HG03469 (cell line): Measurements from ENCODE around the gene RELN.
"Not testable (repeated sequence)": the region's sequence is repeated elsewhere in the genome, so short reads cannot be mapped to it uniquely, and the experiment has no call there.

ENCODE experiments used
- ATAC-seq: cut with Tn5 transposase; IDR thresholded peaks from one replicate; pipeline ENCODE4 v1.9.1; 2021; ENCODE audit warnings: mild to moderate bottlenecking, moderate library complexity, moderate number of reproducible peaks; ENCODE audit not compliant: unreplicated experiment

The RELN gene

DNA sequence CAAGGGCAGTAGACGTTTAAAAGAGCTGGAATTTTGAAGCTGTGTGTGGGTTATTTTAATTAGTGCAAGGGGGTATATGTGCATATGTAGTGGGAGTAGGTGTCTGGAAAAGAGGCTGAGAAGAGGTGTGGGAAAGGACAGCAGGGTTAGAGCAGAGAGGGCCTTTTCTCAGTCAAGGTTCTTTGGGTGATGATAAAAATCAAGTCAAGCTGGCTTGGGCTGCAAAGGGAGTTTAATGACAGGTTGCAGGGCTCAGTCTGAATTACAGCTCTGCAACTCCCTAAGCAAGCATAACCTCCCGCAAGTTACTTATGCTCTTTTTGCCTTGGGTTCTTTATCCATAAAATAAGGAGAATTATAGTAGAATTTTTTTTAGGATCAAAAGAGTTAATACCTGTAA is 83.5 kb downstream of the RELN start:
- ATAC-seq = no peak

DNA sequence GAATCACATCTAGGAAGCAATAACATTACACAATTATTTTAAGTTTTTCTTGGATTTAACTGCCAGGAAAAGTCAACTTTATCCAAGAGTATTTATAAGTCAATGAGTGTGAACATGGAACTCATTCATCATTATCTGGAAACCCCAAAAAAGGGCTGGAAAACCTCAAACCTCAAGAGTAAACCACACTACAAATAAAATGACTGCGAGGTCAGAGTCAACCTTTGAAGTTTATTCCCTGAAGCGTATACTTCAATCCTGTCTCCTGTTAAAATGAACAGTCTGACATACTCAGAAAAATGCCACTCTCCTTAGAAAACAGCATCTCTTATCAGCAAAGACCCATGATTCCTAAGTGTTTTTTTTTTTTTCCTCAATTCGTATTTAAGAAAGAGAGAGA is 86.5 kb downstream of the RELN start:
- no peak for ATAC-seq

DNA sequence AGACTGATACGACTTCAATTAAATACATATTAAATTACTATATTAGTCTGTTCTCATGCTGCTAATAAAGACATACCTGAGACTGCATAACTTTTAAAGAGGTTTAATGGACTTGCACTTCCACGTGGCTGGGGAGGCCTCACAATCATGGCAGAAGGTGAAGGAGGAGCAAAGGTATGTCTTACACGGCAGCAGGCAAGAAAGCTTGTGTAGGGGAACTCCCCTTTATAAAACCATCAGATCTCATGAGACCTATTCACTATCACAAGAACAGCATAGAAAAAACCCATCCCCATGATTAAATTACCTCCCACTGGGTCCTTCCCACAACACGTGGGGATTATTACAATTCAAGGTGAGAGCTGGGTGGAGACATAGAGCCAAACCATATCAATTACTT is 92.6 kb downstream of the RELN start:
- not testable (repeated sequence) for ATAC-seq

DNA sequence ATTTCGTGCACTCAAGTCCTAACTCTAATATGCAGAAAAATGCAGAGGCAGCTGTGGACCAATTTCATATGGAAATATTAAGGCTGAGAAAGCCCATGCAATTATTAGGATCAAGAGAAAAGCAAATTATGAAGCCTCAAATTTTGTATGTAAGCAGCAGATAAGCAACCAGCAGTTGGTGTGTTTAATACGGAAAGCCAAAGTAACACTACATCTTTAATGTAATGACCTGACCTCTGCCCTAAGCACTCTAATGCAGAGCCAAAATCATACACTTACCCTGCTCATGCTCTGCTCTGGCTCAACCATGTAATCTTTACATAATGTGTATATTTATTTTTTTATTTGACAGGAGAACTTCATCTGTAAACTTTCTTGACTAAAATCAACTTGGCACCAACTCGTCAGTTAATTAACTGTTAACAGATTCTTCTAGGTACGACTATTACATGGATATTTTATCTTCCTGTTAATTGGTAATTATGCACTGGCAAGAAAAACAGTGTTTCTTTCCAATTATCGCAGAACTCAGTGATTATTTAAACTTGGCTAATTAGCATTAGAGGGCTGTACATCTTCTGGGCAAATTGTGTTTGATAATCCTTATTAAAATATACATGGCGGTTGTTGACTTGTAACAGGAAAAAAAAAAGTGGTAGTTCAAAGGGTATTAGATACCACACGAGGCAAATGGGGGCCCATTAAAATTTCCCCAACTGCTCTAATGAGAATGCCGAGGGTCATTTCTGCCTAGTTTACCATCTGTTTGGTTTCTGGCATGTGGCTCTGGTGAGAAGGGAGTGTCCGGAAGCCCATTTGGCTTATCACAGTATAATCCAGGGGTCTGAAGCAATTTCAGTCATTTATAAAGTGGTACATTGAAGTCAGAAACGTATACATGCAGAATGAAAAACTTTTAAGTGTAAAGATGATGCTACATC is 94.5 kb downstream of the RELN start:
- no peak for ATAC-seq

DNA sequence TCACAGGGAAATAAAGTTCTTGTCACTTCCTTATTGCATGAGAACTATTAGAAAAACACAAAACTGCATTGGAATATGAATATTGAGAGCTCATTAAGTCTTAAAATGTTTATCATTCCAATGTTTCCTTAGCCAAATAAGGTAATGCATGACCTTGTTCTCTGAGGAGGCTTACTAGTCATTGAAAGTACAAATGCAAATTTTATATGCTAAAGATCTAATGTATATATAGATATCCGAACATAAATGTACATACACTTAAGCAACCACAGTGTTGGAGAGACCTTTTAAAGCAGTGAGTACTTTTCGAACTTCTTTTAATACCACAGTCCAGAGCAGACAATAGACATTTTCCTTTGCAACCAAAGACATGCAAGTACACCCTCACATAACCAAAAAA is 96.1 kb downstream of the RELN start:
- ATAC-seq = no peak

DNA sequence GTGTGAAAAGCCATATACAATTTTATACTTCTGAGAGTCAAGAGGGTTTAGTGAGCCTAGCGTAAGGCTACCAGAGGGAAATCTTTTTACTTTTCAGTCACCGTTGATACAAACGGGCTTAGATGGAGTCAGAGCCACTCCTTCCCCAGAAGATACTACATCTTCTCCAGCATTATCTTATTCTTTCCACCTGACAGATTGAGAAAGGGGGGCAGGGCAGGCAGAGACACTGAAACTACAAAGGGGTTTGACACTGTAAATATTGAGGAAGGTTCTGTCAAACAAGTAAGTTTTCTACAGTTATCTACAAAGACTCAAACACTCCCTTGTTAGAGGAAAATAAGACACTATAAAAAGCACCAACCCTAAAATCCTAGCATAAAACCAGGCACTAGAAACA is 100.0 kb downstream of the RELN start:
- no peak for ATAC-seq

DNA sequence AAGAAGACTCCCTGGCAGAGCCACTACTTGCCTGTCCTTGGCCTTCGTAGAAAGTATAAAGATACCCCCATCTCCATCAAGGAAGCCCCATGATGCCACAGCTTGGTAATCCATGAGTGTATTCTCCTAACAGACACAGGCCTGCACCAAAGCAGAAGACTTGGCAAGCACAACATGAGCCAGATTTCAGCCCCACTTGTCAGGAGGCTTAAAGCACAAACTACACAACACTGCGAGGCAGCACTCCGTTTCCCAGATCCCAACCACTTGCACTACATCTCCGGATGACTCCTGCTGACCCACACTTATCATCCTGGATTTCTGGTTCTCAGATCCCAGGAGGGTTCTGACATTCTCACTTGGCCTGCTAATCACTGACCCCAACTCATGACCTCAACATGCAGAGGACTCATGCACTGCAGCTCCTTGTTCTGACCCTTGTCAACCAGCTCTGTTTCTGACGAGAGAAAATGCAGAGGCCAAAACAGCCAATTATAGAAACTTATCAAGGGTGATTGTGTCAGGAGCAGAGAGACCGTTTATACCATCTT is 100.8 kb downstream of the RELN start:
- ATAC-seq = no peak

DNA sequence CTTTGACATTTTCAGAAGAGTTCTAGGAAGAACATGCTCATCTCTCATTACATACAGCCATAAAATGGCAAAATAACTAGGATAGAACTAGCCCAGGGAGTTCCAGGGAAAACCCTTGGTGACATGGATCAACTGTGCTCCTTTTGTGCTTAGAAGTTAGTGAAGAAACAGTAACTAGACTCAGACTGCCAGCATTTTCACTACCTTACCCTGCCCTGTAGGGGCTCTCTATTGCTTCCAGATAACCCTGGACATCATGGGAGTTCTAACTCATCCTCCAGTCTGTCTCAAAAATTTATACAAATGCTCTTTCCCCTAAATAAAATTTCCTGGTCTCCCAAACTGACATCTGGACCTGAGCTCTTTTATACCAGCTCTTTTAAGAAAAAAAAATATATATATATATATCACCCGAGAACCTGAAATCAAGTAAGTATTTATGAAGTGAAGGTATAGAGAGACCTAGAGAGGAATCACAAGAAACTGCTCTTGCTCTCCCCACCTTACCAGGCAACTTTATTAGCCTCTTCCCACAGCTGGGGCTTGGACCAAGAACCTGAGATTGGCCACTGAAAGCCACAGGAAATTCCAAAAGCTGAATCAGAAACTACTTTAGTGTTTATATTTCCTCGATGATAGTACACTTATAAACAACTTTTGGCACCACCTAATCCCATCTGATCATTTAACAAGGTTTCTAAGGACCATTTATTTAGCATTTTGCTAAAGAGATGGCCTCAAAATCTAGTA is 101.4 kb downstream of the RELN start:
- no peak for ATAC-seq

DNA sequence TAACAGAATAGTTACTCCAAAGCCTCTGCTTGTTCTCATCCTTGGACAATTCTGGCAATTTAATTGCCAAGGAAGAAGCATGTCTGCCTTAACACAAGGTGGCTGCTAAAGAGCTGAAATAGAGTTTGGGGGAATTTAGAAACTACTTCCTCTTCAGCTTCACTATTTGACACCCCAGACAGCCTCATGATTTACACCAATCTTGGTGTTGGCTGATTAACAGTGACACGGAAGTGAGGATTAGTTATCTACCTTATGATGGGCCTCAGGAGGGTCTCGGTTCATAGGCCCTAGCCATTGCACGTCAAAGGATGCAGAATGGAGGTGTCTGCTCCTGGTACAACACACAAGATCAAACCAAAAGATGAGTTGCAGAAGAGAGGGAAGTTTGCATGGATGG is 102.4 kb downstream of the RELN start:
- ATAC-seq = no peak

DNA sequence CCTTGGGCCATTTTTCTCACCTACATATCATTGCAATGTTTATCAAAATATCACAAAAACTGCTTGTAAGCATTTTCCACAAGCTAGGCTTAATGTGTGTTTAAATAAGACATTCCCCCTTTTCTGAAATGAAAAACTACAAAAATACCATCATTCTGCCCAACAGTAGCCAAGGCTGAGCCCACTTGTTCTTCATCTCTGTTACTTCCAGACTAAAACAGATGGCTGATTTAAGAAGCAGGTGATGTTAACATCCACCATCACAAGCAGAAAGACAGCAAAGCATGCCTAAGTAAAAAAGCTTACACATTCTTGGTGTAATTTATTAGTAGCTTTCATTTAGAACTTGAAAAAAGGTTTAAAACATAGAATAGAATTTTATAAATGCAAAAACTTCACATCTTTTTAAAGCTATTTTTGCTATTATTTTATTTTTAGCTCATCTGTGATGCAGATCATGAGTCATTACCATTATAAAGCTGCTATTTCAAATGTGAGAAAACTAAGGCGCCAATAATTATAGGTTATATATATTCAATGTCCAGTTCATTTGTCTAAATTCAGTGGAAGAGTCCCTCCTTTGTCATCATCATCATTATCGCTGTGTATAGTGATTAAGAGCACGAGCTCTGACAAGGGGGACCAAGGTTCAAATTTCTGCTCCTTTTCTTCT is 109.4 kb downstream of the RELN start:
- no peak for ATAC-seq

DNA sequence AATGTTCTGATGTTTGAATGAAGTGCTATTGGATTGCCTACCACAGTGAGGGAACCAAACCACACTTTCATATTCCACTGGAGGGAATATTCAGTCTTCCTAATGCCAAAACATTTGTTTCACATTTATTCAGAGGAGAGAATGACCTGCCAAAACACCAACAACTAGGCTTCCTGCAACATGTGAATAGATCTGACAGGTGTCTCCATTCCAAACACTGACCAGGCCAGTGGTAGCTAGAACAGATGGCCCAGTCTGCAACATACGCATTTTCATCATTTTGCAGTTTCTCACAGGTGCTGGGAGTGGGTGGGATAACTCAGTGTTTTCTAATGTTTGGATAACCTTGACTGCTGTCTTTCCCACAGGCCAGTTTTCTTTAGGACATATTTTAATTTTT is 110.0 kb downstream of the RELN start:
- no peak for ATAC-seq

DNA sequence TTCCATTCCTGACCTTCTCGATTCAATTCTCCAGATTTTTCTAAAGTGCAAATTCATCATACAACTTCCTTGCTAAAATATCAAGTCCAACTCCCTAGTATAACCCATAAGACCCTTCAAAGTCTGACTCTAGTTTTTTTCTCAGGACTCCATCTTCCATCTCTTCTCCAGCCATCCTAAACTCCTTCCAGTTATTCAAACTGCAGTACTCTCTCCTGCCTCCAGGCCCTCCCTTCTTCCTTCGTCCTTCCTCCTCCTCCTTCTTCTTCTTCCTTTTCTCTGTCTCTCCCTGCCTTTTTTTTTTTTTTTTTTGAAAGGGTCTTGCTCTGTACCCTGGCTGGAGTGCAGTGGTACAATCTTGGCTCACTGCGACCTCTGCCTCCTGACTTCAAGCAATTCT is 111.9 kb downstream of the RELN start:
- no peak for ATAC-seq

DNA sequence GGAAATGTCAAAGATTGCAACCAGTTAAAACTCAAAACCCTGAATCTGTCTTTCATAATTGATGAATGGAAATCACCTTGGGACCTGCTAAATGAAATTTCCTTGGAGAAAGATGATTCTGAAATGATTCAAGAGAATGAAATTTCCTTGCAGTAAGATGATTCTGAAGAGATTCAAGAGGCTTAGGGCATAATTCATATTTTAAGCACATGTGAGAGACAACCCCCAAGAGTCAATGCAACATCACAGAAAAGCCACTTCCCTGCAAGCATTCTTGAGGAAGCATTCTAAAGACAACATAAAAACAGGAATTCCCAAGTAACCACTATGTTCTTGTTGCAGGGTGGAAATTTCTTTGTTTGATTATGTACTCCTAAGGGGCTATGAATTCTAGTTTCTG is 113.7 kb downstream of the RELN start:
- ATAC-seq = no peak

DNA sequence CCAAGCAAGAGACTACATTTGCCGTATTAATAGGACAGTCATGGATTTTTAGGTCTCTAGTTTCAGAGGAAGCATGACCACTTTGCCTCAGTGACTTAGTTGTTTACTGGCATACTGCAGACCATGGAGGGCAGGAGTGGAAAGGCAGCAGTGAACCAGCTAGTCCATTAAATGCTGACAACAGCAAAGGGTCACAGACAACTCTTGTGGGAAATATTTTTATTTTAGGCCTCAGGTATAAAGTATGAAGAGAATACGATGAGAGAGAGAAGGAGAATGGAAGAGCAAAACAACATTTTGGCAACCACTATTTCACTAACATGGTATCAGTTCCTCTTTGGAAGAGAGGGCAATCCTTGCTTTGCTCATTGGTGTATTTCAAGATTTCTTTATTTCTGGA is 118.0 kb downstream of the RELN start:
- no peak for ATAC-seq

DNA sequence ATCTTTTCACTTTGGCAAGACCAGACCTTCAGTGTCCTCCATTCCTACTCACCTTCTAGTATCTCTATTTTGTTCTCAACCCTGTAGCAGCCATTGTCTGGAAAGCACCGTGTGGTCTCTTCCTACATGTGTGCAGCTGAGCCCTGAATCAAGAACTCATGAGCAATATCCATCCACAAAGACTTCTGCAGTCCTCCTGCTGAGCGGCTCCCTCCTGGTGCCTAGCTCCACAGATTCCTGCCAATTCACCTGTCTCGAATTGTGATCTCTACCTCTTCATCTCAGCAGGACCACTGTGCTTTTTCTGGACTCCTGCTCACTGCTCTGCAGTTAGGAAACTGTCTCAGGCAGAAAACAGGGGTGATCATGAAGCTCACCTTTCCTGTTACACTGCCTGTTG is 118.8 kb downstream of the RELN start:
- ATAC-seq = no peak

DNA sequence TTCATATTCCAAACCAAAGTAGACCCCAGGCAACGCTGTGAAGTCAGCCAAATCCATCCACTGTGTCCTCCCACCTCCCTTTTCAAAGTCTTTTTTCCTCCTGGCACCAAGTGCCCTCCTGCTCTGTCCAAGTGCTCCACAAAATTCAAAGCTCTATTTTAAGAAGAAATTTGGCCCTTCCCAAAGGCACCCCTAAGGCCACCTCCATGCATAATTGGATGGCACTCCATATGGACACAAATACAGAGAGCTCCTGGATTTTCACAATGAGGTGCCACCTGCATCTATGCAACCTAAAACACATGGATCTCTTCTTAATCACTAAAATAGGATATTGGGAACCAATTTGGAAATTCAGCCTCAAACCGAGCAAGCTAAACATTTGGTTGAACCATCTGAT is 121.6 kb downstream of the RELN start:
- no peak for ATAC-seq

DNA sequence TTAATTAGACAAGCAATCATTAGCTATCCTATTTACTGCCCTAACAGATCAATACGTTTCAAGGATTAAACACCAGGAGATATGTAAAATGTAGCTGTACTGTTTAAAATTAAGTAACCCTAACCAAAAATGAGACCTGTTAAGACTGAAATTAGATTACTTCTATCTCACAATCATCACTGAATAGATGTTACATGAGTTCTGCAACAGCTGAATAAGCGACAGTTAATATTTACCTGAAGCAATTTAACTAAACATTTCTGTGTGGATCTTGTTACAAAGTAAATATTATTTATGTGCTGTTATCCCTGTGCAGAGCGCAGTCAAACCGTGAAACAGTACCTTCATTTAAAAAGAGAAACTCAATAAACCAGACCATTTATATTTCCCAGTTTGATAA is 122.5 kb downstream of the RELN start:
- ATAC-seq = no peak

DNA sequence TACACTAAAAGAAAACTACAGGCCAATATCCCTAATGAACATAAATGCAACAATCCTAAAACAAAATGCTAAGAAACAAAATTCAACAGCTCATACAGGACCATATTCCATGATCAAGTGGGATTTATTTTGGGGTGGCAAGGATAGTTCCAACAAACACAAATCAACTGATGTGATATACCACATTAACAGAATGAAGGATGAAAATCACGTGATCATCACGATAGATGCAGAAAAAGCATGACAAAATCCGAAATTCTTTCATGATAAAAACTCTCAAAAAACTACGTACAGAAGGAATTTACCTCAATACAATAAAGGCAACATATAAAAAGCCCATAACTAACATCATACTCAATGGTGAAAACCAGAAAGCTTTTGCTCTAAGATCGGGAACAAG is 124.0 kb downstream of the RELN start:
- ATAC-seq = no peak

DNA sequence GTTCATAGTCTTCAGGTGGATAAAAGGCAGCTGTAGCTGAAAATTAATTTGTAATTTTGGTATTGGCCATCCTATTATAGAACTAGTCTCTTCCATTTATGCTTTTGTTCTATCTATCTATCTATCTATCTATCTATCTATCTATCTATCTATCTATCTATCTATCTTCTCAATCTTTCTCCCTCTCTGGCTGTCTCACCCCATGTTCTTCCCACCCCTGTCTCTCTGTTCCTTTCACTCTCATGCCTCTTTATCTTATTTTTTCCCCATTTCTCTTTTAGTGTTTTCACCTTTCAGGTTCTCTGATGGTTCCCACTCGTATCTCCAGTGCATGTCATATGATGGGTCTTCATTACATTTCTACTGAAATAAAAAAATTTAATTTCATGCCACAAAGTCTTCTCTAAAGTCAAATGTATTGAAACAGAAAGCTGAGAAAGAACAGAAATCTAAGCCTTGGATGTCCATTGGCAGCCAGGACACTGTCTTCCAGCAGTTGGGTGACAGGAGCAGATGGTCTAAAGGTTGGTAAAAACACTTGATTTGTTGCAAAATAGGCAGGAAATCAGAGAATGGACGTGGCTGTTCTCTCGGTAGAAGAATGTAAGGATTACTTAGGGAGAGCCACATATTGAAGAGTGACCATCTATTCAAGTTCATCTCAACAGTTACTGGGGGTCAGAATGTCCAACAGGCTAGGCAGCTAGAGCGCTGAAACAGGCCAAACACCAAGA is 127.0 kb downstream of the RELN start:
- no peak for ATAC-seq

DNA sequence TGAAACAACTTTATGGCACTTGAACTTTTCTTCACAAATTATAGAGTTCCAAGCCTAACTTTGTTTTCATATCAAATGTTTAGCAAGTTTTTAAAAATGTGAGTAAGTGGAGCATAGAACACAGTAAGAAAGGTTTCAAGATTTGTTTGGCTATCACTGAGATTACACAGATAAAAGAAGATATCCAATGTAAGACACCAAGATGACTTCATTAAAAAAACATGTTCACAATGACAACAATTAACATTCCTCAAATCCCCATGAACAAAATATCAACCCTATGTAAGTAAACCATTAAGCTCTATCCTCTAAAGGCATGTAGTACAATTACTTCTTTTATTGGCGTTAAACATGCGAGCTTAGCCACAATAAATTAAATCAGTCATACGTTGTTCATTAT is 129.7 kb downstream of the RELN start:
- no peak for ATAC-seq

DNA sequence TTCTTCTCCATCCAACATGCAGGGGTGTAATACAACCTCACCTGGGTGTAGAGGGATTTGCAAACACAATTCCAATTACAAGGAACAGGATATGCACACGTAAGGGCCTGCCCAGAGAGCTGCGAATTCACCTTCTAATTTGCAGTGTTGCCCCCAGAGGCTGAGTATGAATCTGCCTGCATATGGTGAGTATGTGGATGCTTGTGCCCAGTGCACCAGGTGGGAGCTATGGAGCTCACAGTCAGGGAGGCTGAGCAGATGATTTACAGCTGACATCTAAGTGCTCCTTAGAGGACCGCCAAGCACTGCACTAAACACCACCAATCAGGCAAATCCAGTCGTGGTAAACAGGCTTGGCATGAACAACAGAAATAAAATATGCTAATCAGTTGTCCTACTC is 132.0 kb downstream of the RELN start:
- no peak for ATAC-seq
